SK-N-MC (cell line): ENCODE data around the gene GABRG3.

Experiments
- EZH2 ChIP-seq: fragments of 200-600 bp; sonication (generic); IDR thresholded peaks from one replicate; pipeline ENCODE4 v1.6.1; 2017; ENCODE audit warnings: antibody characterized with exemption
- FOXP2 ChIP-seq: optimal IDR thresholded peaks from 2 replicates; pipeline ENCODE3; 2011; ENCODE audit warnings: mild to moderate bottlenecking, moderate library complexity; ENCODE audit not compliant: insufficient read depth; ENCODE audit errors: extremely low read length, control extremely low read depth
- POLR2AphosphoS5 ChIP-seq: IDR thresholded peaks from 2 replicates; pipeline ENCODE4 v1.6.1; 2012; ENCODE audit warnings: mild to moderate bottlenecking, low read depth, low read length, borderline replicate concordance

DNA sequence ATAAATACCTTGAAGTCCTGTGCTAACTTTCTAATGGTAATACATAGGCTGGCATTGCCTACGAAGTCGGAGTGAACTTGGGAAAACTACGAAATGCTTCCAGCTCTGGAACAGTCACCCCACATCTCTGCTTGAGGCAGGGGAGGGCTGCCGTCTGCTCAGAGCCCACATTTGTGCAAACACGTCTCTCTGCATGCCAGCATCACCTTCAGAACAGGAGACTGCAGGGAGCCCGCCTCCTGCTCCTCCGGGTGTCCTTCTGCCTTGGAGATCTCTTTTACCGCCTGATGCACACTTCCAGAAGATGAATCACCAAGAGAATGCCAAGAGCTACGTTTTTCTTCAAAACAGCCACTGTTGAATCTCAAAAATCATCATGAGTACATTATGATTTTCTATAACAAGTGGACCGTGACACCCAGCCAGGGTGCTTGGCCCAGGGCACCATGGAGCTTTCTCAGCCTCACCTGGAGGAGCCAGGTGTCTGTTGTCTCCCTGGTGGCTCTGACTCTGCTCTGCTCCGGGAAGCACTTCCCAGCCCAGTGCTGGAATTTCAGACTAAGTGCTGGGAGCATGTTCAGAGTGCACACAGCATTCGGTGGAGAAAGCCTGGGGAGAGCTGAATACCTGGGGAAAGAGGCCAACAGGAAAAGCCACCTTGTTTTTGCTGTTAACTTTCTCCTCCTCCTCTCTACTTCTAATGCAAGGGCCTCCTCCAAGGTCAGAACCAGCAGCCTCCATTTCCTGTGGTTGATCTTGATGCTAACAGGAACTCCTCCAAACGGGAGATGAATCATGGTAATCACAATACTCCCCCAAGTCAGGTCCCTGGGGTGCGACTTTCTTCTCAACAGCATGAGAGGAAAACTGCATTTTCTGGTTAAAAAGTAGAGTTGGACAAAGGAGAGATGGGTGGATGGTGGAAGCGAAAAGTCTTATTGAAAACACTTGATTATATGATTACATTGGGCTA, 467.7 kb downstream of the GABRG3 start:
- TF ChIP-seq EZH2 (no peak), POLR2AphosphoS5 (no peak), FOXP2 (no peak)
